ENCODE measurements around the gene SLC18A2.
"Not testable (repeated sequence)": the region's sequence is repeated elsewhere in the genome, so short reads cannot be mapped to it uniquely, and the experiment has no call there.

Gene SLC18A2

GRCh38 chr10:117240621-117241529, at the start of gene SLC18A2:
TSS of gene SLC18A2 (plus strand) at chr10:117241114. CDS start at chr10:117241694, 580 bp downstream.
- no peak for DNase-seq

- DNase-seq: no peak
Observed at GRCh38 chr10:117197189-117197588, 43.7 kb upstream of the SLC18A2 start, which contains the start of gene KCNK18. TSS of gene KCNK18 (plus strand) at chr10:117197489. CDS start at chr10:117197489, 0 bp downstream.

GRCh38 chr10:117198088-117198487, 42.8 kb upstream of the SLC18A2 start:
- DNase-seq: no peak

DNA sequence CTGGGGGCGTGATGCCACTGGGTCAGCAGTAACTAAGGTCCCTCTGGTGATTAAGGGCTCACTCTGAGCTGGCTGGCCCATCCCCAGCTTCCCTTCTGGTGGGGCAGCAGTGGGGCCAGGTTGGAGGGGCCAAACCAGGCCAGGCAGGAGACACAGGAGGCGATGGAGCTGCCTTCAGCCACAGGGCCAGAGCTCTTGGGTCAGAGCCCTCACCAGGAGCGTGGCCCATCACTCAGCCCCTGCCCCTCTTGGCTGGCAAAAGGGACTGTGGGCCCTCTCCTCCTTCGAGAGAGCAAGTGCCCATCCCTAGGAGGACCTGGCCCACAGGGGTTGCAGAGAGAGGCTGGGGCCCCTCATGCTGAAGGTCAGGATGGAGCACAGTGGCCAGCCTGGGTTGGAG, 39.1 kb upstream of the SLC18A2 start:
- no peak for DNase-seq

GRCh38 chr10:117204316-117204715, 36.6 kb upstream of the SLC18A2 start:
- peak; percentile 12 to 15 for DNase-seq

DNA sequence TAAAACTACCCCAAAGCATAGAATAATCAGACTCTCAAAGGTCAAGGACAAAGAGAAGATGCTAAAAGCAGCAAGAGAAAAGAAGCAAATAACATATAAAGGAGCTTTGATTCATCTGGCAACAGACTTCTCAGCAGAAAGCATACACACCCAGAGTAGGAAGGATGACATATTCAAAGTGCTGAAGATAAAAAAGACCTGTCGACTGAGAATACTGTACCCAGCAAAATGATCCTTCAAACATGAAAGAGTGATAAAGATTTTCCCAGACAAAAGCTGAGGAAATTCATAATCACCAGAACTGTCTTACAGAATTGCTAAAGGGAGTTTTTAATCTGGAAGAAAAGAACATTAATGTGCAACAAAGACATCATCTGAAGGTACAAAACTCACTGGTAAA, 28.7 kb upstream of the SLC18A2 start:
- DNase-seq: no peak

GRCh38 chr10:117214401-117214800, 26.5 kb upstream of the SLC18A2 start:
- DNase-seq: no peak

GRCh38 chr10:117215079-117215478, 25.8 kb upstream of the SLC18A2 start:
- no peak for DNase-seq

DNA sequence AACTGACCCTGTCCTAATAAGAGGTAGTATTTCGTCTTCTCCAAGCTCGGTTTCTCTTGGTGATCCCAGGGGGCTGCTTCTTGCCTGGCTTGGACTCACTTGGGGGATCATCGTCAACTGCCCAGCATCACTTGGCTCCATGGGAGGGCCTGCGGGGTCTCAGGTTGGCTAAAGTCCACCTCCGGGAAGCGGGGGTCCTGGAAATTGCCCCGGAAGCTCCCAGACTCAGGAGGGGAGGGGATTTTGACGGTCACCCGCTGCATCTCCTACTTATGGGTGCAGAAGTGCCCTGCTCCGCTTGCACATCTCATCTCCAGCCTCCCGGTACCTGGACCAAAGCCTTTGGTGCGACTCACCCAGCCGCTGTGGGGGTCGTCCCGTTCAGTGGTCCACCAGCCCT, 24.9 kb upstream of the SLC18A2 start:
- no peak for DNase-seq

DNA sequence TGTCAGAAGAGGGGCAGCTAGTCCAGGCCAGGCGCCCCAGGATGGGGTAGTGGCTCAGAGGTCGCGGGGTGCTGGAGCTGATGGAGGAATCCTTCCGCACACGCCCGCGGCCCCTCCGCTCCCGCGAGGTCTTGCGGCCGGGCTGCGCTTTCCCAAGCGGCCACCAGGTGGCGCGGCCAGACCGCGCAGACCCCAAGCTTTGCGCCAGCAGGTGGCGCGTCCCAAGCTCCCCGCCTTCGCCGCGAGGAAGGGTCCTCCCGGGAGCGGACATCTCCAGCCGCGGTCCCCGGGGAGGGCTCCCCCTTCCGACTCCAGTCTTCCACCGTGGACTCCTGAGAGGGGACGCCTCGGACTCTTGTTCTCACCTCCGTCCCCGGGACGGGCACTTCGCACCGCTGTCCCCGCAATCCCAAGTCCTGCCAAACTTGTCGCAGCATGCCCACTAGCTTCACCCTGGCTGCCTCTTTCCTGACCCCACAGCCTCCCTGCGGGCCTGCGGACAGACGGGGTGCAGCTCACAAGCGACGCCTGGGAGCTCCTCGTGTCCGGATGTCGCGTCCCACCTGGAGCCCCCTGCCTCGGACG, 24.2 kb upstream of the SLC18A2 start:
- DNase-seq: peak; percentile 29 to 76

- DNase-seq: peak in 1 of 2 donors; percentile 7
Observed at GRCh38 chr10:117217196-117217761, 23.6 kb upstream of the SLC18A2 start.

GRCh38 chr10:117218654-117219053, 22.3 kb upstream of the SLC18A2 start:
- no peak for DNase-seq

DNA sequence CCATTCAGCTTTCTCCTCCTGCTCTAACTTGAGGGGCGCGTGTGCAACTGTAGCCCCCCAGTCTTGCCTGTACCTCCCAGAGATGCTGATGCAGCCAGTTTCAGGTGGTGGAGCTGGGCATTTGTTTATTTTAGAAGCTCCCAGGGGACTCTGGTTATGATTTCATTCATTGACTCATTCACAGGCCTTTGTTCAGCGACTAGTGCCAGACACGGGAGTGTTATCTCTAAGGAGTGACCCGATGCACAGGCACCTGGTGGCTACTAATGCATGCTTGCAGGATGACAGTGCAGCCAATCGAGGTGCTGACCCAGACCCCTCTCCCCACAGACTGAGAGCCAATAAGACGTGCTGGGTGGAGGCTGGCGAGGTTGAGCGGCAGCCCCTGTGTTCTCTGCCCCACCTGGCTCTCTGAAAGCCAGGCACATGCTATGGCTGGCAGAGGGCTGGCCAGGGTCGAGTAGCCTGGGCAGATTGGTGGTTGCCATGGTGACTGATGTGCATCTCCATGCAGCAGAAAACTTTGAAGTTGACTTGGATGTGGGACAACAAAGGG, 19.7 kb upstream of the SLC18A2 start:
- no peak for DNase-seq

- DNase-seq: no peak
Observed at GRCh38 chr10:117222552-117222951, 18.4 kb upstream of the SLC18A2 start.

DNA sequence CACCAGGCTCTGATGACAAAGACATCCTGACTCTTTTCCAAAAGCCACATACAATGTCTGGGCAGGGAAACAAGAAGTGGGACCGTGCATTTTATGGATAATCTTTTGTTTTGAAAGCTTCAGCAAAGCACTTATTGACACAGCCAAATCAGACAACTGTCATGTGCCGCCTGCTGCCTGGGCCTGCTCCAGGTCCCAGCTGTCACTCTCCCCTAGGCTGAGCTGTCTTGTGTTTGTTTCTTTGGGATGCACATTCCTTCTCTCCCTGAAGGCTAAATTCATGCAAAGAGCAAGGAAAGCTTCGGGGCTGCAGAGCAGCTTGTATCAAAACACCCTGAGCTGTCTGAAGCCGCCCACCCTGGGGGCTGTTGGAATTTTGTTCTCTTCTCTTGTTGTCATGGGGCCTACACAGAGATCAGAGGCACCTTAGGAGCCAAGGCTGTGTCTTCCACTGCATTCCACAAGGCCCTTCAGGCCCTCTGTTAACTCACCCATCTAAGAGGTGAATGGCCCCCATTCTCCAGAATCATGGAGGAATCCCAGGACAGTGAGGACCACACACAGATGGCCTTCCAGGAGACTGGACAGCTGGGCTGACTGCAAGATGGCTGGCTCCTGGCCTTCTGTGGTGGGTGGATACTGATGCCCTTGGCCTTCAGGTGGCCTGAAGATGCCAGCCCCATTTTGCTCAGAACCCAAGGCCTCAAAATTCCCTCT, 17.8 kb upstream of the SLC18A2 start:
- no peak for DNase-seq

DNA sequence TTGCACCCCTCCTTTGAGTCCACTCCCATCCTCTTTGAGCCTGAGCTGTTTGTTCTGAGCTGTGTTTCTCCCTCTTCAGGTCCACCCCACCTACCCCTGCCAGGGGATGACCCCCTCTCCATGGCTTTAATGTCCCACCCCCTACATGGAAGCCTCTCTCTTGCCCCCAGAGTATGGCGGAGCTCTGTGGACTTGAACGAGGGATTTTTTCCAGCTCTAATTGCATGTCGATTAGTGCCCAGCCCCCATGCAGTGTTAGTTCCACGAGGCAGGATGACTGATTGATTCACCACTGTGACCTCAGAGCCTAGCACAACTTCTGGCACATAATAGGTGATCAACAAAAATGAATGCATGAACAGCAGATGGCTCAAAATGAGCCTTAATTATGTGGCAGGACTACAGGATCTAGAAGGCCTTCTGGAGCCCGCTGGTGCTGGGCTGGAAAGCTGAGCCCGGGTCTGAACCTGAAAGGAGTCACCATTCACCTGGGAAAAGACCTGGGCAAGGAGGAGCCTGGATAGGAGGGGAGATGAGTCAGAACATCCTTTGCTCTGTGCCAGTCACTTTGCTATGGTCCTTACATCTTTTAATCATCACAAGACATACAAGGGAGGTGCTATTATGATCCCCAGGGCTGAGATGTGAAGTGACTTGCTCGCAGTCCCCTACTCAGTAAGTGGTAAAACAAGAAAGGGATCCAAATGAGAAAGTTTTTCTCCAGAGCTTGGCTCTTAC, 17.1 kb upstream of the SLC18A2 start:
- no peak for DNase-seq

DNA sequence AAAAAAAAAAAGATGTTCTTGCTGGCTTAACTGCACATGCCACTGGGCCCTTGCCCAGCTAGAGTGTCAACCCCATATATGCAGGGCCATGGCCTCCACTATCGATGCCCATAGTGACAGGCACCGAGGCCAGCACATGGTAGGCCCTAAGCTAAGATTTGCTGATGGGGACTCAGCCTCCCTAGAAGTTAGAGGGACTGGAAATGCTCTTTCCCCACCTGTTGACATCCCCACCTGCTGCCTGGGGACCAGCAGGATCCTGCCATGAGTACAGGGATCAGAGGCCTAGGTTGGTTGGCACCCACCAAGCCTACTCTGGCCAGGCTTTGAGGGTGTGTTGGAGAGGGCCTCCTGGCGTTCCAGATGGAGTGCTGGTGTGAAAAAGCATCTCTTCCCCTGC, 16.0 kb upstream of the SLC18A2 start:
- DNase-seq: no peak

DNA sequence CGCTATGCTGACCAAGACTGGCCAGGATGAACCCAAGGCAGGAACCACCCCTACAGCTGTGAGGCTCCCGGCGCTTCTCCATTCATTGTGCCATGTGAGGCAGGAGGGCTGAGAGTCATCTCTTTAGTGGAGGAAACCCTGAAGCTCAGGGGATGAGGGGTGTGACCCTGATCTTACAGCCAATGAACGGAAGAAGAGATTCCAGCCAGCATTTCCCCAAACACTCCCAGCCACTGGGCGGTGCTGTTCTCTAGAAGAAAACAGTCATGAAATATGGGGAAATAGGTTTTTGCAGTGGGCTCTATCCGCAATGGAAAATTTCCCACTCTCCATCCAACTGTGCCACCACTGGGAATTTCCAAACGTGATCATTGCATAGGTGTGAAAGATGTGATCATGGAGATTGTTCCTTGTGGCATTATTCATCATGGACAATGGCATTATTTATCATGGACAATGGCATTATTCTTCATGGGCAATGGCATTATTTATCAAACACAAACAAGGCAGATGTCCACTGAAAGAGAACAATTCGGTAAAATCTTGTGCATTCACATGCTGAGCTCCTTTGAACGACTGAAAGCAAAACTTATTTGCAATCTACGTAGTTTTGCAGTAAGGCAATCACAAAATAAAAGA, 14.0 kb upstream of the SLC18A2 start:
- peak; percentile 55 to 84 for DNase-seq

DNA sequence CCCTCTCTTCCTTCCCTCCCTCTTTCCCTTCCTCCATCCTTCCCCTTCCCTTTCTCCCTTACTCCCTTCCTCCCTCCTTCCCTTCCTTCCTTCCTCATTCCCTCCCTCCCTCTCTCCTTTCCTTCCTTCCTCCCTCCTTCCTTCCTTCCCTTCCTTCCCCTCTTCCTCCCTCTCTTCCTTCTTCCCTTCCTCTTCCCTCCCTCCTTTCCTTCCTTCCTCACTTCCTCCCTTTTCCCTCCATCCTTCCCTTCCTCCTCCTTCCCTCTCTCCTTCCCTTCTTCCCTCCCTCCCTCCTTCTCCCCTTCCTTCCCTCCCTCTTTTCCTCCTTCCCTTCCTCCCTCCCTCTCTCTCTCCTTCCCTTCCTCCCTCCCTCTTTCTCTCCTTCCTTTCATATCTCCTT, 12.7 kb upstream of the SLC18A2 start:
- no peak for DNase-seq

DNA sequence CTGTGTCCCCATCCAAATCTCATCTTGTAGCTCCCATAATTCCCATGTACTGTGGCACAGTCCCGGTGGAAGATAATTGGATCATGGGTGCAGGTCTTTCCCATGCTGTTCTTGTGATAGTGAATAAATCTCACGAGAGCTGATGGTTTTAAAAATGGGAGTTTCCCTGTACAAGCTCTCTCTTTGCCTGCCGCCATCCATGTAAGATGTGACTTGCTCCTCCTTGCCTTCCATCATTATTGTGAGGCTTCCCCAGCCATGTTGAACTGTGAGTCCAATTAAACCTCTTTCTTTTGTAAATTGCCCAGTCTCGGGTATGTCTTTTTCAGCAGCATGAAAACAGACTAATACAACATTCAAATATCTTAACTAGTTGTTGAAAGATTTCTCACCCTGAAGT, 10.8 kb upstream of the SLC18A2 start:
- not testable (repeated sequence) for DNase-seq

DNA sequence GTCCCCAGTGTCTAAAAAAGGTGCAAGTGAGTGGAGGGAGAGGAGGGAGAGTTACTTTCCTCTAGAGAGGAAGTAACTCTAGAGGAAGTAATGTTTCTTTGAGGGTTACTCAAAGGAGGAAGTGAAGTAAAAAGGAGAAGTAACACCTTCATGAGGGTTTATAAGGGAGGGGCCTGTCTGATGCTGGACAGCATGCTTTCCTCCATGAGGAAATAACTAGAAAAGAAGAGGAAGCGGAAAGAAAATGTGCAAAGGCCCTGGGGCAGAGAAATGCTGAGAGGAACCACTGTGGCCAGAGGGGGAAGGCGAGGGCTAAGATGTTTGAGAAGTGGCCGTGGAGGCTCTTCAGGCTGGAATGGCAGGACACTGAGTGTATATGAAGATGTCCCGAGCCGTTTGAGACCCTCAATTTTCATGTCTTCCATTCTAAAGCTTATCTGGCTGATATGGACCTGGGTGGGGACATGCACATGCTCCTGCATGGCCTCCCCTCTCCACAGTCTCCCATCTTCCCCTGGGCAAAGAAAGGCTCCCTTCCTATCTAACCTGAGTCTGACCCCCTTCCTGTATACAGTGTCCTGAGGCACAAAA, 3.4 kb upstream of the SLC18A2 start:
- peak; percentile 66 to 78 for DNase-seq

Data from inflammatory macrophage treated with lipopolysaccharide for 1 hour (primary cell).